Neural progenitor cell (in vitro differentiated cells): ENCODE measurements around the gene ACKR2.

Experiments
- CTCF ChIP-seq: fragments of 200-600 bp; sonication (generic); IDR thresholded peaks from 2 replicates; pipeline ENCODE4 v1.5.1; 2017; ENCODE audit warnings: antibody characterized with exemption, mild to moderate bottlenecking
- EZH2 ChIP-seq: fragments of 200-600 bp; sonication (generic); IDR thresholded peaks from 2 replicates; pipeline ENCODE4 v1.6.1; 2017; ENCODE audit warnings: antibody characterized with exemption, mild to moderate bottlenecking, moderate library complexity
- EZH2phosphoT487 ChIP-seq: fragments of 200-600 bp; sonication (generic); IDR thresholded peaks from 2 replicates; pipeline ENCODE4 v1.6.1; 2017; ENCODE audit warnings: antibody characterized with exemption

- TF ChIP-seq EZH2phosphoT487, result no peak
- no peak for TF ChIP-seq CTCF
- no peak for TF ChIP-seq EZH2
Observed at GRCh38 chr3:42851228-42851834, 42.1 kb downstream of the ACKR2 start.
